ENCODE results near the gene PPM1E. TPM values are rescaled to one million over a fixed set of nuclear protein-coding genes. Genes with fewer than 3 reads are reported as not detected.

Gene PPM1E
- polyA plus RNA-seq, 1 experiment: 0.02 TPM

- Histone ChIP-seq H3K36me3 (ENCODE audit: control insufficient read depth, insufficient read depth, low read length) (no peaks in the 10 kb centered on the region), H3K27me3 (ENCODE audit: control insufficient read depth, insufficient read depth, low read length) (no peaks in the 10 kb centered on the region), H3K4me3 (ENCODE audit: low read depth, low read length) (no peak overlapping the region)
- ChIA-PET POLR2A (no interaction called here), CTCF (interaction anchor here (0.5 to 0.6 kb wide), 2 partner anchors 32 to 394 kb away, joined by 3 read pairs; no protein-coding TSS in a partner anchor)
- DNase-seq (ENCODE audit: low read depth): no peak
- no peak for TF ChIP-seq CTCF (IDR thresholded peaks at IDR 0.05; ENCODE audit: insufficient read depth, low read depth, low read length)
Observed at GRCh38 chr17:58822148-58823050, 66.7 kb downstream of the PPM1E start.

- no peaks in the 10 kb centered on the region for H3K27me3 ChIP-seq (ENCODE audit: control insufficient read depth, insufficient read depth, low read length)
- ChIA-PET POLR2A (no interaction called here), CTCF (no interaction called here)
- H3K36me3 ChIP-seq (ENCODE audit: control insufficient read depth, insufficient read depth, low read length): no peaks in the 10 kb centered on the region
- H3K4me3 ChIP-seq (ENCODE audit: low read depth, low read length): no peak overlapping the region
- DNase-seq (ENCODE audit: low read depth): no peak
- TF ChIP-seq CTCF (IDR thresholded peaks at IDR 0.05; ENCODE audit: insufficient read depth, low read depth, low read length): no peak
Observed at GRCh38 chr17:58823051-58823525, 67.4 kb downstream of the PPM1E start.

GRCh38 chr17:58829172-58829637 is 73.6 kb downstream of the PPM1E start:
- ChIA-PET CTCF (no interaction called here), POLR2A (interaction anchor here (0.6 kb wide), 1 partner anchor 105 kb away, joined by 3 read pairs; no protein-coding TSS in a partner anchor)
- H3K4me3 ChIP-seq (ENCODE audit: low read depth, low read length): no peak overlapping the region
- DNase-seq (ENCODE audit: low read depth): no peak
- no peak for TF ChIP-seq CTCF (IDR thresholded peaks at IDR 0.05; ENCODE audit: insufficient read depth, low read depth, low read length)
- H3K36me3 ChIP-seq (ENCODE audit: control insufficient read depth, insufficient read depth, low read length): no peaks in the 10 kb centered on the region
- no peaks in the 10 kb centered on the region for H3K27me3 ChIP-seq (ENCODE audit: control insufficient read depth, insufficient read depth, low read length)

GRCh38 chr17:58831780-58832179 is 76.1 kb downstream of the PPM1E start:
- ChIA-PET CTCF (no interaction called here), POLR2A (no interaction called here)
- Histone ChIP-seq H3K27me3 (ENCODE audit: control insufficient read depth, insufficient read depth, low read length) (no peaks in the 10 kb centered on the region), H3K4me3 (ENCODE audit: low read depth, low read length) (no peak overlapping the region), H3K36me3 (ENCODE audit: control insufficient read depth, insufficient read depth, low read length) (no peaks in the 10 kb centered on the region)
- DNase-seq (ENCODE audit: low read depth): no peak
- TF ChIP-seq CTCF (IDR thresholded peaks at IDR 0.05; ENCODE audit: insufficient read depth, low read depth, low read length): no peak

- Histone ChIP-seq H3K4me3 (ENCODE audit: low read depth, low read length) (no peak overlapping the region), H3K27me3 (ENCODE audit: control insufficient read depth, insufficient read depth, low read length) (no peaks in the 10 kb centered on the region), H3K36me3 (ENCODE audit: control insufficient read depth, insufficient read depth, low read length) (no peaks in the 10 kb centered on the region)
- DNase-seq (ENCODE audit: low read depth): no peak
- CTCF ChIA-PET: no interaction called here
- TF ChIP-seq CTCF (IDR thresholded peaks at IDR 0.05; ENCODE audit: insufficient read depth, low read depth, low read length): no peak
- POLR2A ChIA-PET: no interaction called here
Observed at GRCh38 chr17:58832514-58832913, 76.9 kb downstream of the PPM1E start.
